DMS53 (cell line): ENCODE data around the gene ADRA2B.

Experiments
- DNase-seq: peaks from one replicate; lab custom pipeline; 2025; lab: John Stamatoyannopoulos, UW

The ADRA2B gene

GRCh38 chr2:96136129-96136720, 19.9 kb upstream of the ADRA2B start:
- DNase-seq = no peak

- no peak for DNase-seq
Measured at GRCh38 chr2:96135621-96136020, 19.2 kb upstream of the ADRA2B start.

GRCh38 chr2:96135171-96135570, 18.8 kb upstream of the ADRA2B start:
- DNase-seq = no peak

GRCh38 chr2:96134421-96134820, 18.1 kb upstream of the ADRA2B start:
- DNase-seq = no peak

GRCh38 chr2:96131813-96132745, 15.7 kb upstream of the ADRA2B start:
- no peak for DNase-seq

GRCh38 chr2:96131152-96131812, 14.9 kb upstream of the ADRA2B start:
- no peak for DNase-seq

GRCh38 chr2:96130483-96130882, 14.1 kb upstream of the ADRA2B start:
- DNase-seq = no peak

GRCh38 chr2:96129528-96130120, 13.3 kb upstream of the ADRA2B start:
- no peak for DNase-seq

GRCh38 chr2:96128456-96128855, 12.1 kb upstream of the ADRA2B start:
- DNase-seq = no peak

- DNase-seq = no peak
Measured at GRCh38 chr2:96124406-96125265, 8.3 kb upstream of the ADRA2B start.

- no peak for DNase-seq
Measured at GRCh38 chr2:96123936-96124335, 7.6 kb upstream of the ADRA2B start.

- DNase-seq = no peak
Measured at GRCh38 chr2:96123290-96123689, 6.9 kb upstream of the ADRA2B start.

- DNase-seq = no peak
Measured at GRCh38 chr2:96122391-96122790, 6.0 kb upstream of the ADRA2B start.

GRCh38 chr2:96121414-96121813, 5.0 kb upstream of the ADRA2B start:
- DNase-seq = no peak

GRCh38 chr2:96120991-96121390, 4.6 kb upstream of the ADRA2B start:
- no peak for DNase-seq

- no peak for DNase-seq
Measured at GRCh38 chr2:96120091-96120720, 3.8 kb upstream of the ADRA2B start.

GRCh38 chr2:96119389-96119751, 3.0 kb upstream of the ADRA2B start:
- DNase-seq = no peak

- DNase-seq = no peak
Measured at GRCh38 chr2:96118698-96119388, 2.5 kb upstream of the ADRA2B start.

- peak; percentile 72 for DNase-seq
Measured at GRCh38 chr2:96117701-96118588, 1.6 kb upstream of the ADRA2B start.
